Esophagus muscularis mucosa (tissue), 4 donors: Measurements from ENCODE around the gene NAA20.

ENCODE experiments used
- EP300 ChIP-seq: sonication (generic); formaldehyde crosslinking; IDR thresholded peaks from one replicate; pipeline ENCODE4 v1.6.1; 2017; ENCODE audit warnings: antibody characterized with exemption
- POLR2A ChIP-seq: fragments of 450-650 bp; IDR thresholded peaks from one replicate; pipeline ENCODE4 v1.6.1; 2017; ENCODE audit warnings: antibody characterized with exemption, moderate library complexity, mild to moderate bottlenecking, low read depth
- POLR2AphosphoS5 ChIP-seq, 2 donors: sonication (generic); formaldehyde crosslinking; IDR thresholded peaks; one replicate each; pipeline ENCODE4 v1.6.1; 2017; ENCODE audit warnings: antibody characterized with exemption in 2 of 2
- TF ChIP-seq, protein P1 (sequence below), 3 experiments: fragments of 200-600 bp in 2 of 3; fragments of 450-650 bp in 1 of 3; sonication (generic) in 2 of 3; IDR thresholded peaks; one replicate each; pipeline ENCODE4 v1.5.1; 2017 to 2019; ENCODE audit warnings: antibody characterized with exemption in 3 of 3, mild to moderate bottlenecking in 2 of 3, moderate library complexity in 1 of 3

DNA sequence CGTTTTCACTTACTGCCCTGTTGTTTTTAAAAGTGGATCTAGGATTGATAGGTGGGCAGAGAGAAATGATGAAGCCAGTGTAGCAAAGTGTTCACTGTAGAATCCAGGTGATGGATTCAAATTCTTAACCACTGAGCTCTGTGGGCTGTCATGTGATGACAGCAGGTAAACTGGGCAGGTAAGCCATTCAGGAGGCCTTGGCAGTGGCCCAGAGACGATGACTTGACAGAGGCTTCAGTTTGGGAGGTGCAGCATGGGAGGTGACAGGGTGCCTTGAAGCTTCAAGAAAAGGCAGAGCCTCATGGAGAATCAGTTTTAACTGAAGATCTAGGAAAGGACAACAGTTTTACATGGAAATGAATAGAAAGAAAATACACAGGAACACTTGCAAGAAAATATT lies 2.0 kb downstream of the NAA20 start:
- TF ChIP-seq, protein P1, sequence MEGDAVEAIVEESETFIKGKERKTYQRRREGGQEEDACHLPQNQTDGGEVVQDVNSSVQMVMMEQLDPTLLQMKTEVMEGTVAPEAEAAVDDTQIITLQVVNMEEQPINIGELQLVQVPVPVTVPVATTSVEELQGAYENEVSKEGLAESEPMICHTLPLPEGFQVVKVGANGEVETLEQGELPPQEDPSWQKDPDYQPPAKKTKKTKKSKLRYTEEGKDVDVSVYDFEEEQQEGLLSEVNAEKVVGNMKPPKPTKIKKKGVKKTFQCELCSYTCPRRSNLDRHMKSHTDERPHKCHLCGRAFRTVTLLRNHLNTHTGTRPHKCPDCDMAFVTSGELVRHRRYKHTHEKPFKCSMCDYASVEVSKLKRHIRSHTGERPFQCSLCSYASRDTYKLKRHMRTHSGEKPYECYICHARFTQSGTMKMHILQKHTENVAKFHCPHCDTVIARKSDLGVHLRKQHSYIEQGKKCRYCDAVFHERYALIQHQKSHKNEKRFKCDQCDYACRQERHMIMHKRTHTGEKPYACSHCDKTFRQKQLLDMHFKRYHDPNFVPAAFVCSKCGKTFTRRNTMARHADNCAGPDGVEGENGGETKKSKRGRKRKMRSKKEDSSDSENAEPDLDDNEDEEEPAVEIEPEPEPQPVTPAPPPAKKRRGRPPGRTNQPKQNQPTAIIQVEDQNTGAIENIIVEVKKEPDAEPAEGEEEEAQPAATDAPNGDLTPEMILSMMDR (IDR thresholded peaks at IDR 0.05), result no peak
- TF ChIP-seq POLR2A (no peak), EP300 (no peak), POLR2AphosphoS5 (IDR thresholded peaks at IDR 0.05) (no peak)
